ENCODE data around the gene ERN1.

ERN1 gene

DNA sequence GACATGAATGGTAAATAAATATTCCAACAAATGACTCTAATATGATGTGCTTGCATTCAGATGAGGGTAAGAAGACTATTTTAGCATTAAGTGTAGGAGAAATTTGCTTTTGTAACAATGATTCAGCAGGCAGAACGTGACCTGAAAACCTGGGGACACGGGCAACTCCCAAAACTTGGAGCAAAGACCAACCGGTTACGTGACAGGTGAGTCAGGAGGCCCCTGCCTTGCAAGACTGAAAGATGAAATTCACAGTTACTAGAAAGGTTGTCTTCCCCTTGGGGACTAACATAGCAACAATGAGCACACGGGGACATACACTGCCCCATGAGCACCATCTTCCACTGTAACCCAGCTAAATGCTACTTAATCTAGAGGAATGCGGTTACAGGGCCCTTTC is 33.5 kb upstream of the ERN1 start:
- no peak for ATAC-seq
- Mint-ChIP-seq H3K27me3 (no peaks in the 10 kb centered on the region), H3K4me3 (no peak overlapping the region), H3K4me1 (peaks cover 6% of the 10 kb centered on the region), H3K9me3 (no peaks in the 10 kb centered on the region), H3K27ac (no peak overlapping the region), H3K36me3 (peaks cover 30% of the 10 kb centered on the region)

DNA sequence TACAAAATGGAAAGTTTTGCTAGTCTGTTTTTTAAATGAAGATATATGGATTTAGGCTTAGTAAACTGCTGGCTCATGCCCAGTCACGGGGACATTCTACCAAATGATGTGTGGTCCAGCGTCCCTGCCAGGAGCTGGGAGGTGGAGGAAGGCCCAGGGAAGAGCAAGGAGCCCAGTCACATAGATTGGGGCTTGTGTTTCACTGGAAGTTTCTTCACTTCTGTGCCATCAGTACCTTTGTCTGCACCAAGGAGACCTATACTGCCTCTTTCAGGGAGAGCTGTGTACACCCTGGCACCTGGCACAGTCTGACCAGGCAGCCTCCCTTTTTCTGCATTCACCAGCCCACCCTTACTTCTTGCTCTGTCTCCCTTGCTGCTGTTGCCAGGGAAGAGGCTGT is 32.6 kb upstream of the ERN1 start:
- no peaks in the 10 kb centered on the region for H3K9me3 Mint-ChIP-seq
- no peak for ATAC-seq
- H3K27ac Mint-ChIP-seq = no peak overlapping the region
- peaks cover 30% of the 10 kb centered on the region for H3K36me3 Mint-ChIP-seq
- H3K4me1 Mint-ChIP-seq = peaks cover under 1% of the 10 kb centered on the region
- no peak overlapping the region for H3K4me3 Mint-ChIP-seq
- no peaks in the 10 kb centered on the region for H3K27me3 Mint-ChIP-seq

DNA sequence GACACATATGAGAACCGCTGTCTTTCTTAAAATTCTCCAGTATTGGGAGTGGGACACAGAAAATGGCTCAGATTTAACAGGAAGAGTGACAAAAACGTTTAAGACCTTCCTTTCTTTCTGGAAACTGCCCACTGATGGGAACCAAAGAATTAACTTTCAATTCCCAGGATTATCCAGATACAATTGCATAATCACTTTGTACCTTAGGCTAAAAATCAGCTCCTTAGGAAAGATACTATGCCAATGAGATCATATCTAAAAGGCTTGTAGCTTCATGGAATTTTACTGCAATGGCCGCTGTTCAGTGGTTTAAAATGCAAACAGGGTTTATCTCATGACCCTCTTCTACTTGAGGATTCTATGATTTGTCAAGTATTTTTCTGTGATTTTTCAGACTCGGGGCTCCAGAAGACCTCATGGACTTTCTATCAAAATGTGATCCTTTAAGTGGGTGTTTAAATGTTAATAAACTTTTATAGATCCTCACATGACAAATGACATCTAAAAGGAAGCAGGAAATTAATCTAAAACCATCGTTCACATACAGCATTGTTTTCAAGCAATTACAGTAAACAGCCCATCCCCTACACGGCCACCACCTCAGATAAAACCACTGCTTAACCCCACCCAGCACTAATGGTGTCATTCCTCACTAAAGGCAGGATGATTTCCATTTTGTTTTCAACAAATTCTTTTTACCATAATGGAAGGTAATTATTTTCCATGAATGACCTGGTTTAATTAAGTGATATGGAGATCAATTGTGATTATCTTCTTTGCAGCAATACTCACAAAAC is 31.6 kb upstream of the ERN1 start:
- Mint-ChIP-seq H3K36me3 (peaks cover 26% of the 10 kb centered on the region), H3K4me1 (no peaks in the 10 kb centered on the region), H3K9me3 (no peaks in the 10 kb centered on the region), H3K27me3 (no peaks in the 10 kb centered on the region), H3K4me3 (no peak overlapping the region), H3K27ac (no peak overlapping the region)
- no peak for ATAC-seq

DNA sequence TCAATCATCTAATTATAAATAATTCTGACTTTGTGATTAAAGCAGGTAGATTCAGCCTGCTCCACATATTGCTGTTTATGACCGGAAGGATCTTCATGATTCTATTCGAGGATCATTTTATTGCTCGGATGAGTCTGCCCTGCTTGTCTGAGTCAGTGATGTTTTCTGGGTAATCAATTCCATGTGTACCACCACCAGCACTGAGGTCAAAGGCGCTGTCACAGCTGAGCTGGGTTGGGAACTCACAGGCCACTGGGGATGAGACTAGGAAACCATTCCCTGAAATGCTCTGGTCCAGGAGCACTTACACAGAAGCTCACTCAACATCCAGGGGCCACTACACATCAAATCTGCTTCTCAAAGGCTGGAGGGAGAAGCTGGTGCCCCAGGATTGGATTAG is 30.4 kb upstream of the ERN1 start:
- no peaks in the 10 kb centered on the region for H3K4me1 Mint-ChIP-seq
- H3K36me3 Mint-ChIP-seq = peaks cover 18% of the 10 kb centered on the region
- H3K9me3 Mint-ChIP-seq = no peaks in the 10 kb centered on the region
- no peak overlapping the region for H3K4me3 Mint-ChIP-seq
- H3K27ac Mint-ChIP-seq = no peak overlapping the region
- ATAC-seq = no peak
- H3K27me3 Mint-ChIP-seq = no peaks in the 10 kb centered on the region

DNA sequence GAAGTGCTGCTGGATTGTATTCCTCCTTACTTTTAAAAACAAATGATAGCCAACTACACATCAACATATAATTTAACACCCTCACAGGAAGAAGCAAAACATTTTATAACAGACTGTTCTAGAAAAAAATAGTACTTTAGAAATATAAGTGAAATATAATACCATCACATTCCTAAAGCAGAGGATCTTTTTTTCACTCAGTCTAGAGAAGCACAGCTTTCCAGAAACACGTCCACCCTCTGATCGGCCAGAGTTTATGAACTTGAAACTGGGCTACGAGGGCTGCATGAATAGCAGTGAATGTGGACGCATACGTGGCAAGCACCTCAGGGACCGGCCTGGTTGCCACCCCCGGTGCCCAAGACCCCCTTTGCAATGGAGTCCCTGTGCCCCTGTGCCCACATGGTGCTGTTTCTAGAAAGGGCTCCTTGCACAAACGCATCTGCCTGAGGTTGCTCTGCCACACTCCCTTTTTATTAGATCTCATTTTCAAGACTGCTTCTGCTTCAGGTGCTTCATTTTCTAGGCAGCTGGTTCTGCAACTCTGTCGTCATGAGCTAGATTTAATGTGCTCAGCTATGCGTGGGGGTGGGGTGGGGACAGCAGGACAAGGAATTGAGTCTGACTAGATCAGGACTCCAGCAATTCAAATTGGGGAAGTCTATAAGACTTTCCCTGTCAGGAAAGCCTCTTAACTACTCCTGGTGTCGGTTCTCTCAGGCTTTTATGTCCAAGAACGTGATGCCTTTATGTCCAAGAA is 29.1 kb upstream of the ERN1 start:
- H3K27me3 Mint-ChIP-seq = no peaks in the 10 kb centered on the region
- H3K4me3 Mint-ChIP-seq = no peak overlapping the region
- no peak for ATAC-seq
- H3K4me1 Mint-ChIP-seq = no peaks in the 10 kb centered on the region
- no peaks in the 10 kb centered on the region for H3K9me3 Mint-ChIP-seq
- H3K36me3 Mint-ChIP-seq = peaks cover 7% of the 10 kb centered on the region
- H3K27ac Mint-ChIP-seq = no peak overlapping the region

DNA sequence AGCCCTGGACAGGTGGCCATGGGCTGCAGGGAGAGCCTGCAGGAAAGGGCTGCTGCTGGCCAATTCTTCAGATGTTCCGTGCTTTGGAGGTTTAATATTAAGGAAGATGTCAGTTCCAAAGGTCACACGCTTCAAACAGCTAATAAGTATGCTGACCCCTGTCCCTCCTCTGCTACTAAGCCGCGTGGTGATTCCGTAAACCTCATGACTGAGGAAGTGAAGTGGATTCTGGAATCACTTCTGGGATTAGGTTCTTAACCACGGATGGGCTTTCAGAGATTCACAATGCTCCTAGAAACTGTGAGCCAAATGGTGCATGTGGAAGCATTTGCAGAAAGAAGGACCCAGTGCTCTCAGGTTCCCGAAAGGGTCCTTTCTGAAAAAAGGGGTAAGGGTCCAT is 28.5 kb upstream of the ERN1 start:
- Mint-ChIP-seq H3K36me3 (peaks cover 9% of the 10 kb centered on the region), H3K27ac (no peak overlapping the region), H3K4me1 (no peaks in the 10 kb centered on the region), H3K9me3 (no peaks in the 10 kb centered on the region), H3K4me3 (no peak overlapping the region), H3K27me3 (no peaks in the 10 kb centered on the region)
- no peak for ATAC-seq

DNA sequence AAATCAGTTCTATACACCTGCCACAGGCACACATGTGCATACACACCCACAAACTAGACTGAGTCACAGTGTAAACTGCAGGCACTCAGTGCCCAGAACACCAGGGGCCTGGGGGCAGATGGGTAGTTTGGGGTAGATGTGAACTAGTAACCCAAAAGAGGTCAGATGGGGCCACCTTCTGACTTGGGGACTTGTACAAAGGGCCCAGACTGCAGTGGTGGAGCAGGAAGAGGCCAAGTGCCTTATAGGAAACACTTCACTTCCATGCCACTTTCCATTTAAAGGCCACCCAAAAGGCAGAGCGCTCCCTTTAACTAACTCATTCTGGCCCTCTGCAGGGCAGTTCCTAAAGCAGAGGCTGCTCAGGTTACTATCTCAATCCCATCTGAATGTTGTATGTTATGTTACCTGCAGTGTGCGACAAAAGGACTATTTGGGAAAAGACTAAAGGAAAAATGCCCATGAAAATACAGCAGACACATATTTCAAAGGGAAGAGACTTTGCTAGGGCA is 27.8 kb upstream of the ERN1 start:
- Mint-ChIP-seq H3K4me1 (no peaks in the 10 kb centered on the region), H3K36me3 (peaks cover 16% of the 10 kb centered on the region), H3K9me3 (no peaks in the 10 kb centered on the region), H3K4me3 (no peak overlapping the region), H3K27me3 (no peaks in the 10 kb centered on the region), H3K27ac (no peak overlapping the region)
- no peak for ATAC-seq

DNA sequence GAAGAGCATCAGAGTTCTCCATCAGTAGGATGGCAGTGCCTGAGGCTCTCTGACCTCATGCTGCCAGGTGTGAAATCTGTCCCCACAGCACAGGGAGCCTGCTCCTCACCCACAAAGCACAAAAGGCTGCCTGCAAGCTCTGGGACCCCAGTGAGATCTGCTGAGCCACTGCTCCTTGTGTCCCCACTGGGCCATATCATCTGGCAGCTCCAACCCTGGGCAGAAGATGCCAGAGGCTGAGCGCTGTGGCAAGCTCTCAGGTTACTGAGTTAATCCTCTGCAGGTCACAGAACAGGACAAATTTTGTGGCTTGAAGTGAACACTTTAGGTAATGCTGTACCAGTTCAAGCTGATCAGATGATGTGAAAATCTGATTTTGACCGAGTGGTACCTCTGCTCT is 26.7 kb upstream of the ERN1 start:
- peaks cover 20% of the 10 kb centered on the region for H3K36me3 Mint-ChIP-seq
- no peak overlapping the region for H3K4me3 Mint-ChIP-seq
- H3K4me1 Mint-ChIP-seq = no peaks in the 10 kb centered on the region
- no peaks in the 10 kb centered on the region for H3K9me3 Mint-ChIP-seq
- no peak for ATAC-seq
- H3K27ac Mint-ChIP-seq = no peak overlapping the region
- H3K27me3 Mint-ChIP-seq = no peaks in the 10 kb centered on the region

DNA sequence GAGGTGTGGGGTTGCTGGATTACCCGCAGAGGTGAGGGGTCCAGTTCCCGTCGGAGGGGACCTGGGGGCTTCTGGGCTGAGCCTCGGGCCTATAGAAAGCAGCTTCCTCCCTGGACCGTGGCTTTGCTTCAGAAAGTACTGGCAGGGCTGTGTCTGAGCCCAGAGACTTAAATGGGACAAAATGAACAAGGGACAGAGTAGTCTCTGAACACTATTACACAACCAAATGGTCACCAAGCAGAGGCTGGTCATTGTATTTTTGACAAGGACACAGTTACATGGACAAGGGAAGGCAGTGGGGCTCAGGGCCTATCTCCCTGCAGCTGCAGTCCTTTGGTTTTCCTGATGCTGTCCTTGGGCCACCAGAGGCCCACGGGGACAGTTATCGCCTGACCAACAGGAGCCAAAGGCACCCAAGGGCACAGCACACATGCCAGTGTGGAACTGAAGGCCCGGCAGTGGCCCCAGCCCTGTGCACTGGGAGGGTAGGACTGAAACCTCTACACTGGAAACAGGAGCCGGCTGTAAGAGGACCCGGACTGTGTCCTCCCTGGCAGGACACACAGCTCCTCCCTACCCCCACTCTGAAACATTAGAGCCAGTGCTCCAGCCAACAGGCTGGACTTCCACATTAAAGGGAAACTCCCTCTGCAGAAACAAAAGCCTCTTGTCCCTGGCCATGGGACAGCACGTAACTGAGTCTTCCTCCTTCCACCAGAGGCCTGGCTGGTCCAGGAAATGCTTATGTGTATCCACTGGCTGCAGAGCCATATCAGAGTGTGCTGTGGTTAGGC is 26.0 kb upstream of the ERN1 start:
- Mint-ChIP-seq H3K27ac (no peak overlapping the region), H3K4me1 (no peaks in the 10 kb centered on the region), H3K4me3 (no peak overlapping the region), H3K27me3 (no peaks in the 10 kb centered on the region), H3K9me3 (no peaks in the 10 kb centered on the region), H3K36me3 (peaks cover 18% of the 10 kb centered on the region)
- no peak for ATAC-seq

DNA sequence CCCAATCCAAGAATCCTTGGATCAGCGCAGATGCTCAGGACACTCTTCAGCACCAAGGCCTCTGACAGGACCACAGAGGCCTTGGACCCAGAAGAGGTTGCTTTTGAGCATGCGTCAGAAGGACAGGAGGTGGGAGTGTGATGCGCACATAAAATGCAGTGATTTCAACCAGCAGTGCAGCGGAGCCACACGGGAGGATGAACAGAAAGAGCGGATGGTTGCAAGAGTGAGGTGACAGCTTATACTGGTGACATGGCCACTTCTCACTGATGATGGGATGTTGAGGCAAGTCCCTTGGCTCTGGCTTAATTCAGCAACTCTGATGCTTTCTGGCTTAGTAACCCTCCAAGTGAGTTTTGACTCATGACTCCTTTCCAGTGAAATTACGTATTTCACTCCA is 25.2 kb upstream of the ERN1 start:
- Mint-ChIP-seq H3K9me3 (no peaks in the 10 kb centered on the region), H3K27ac (no peak overlapping the region), H3K36me3 (peaks cover 18% of the 10 kb centered on the region), H3K4me1 (no peaks in the 10 kb centered on the region), H3K4me3 (no peak overlapping the region), H3K27me3 (no peaks in the 10 kb centered on the region)
- ATAC-seq = no peak

DNA sequence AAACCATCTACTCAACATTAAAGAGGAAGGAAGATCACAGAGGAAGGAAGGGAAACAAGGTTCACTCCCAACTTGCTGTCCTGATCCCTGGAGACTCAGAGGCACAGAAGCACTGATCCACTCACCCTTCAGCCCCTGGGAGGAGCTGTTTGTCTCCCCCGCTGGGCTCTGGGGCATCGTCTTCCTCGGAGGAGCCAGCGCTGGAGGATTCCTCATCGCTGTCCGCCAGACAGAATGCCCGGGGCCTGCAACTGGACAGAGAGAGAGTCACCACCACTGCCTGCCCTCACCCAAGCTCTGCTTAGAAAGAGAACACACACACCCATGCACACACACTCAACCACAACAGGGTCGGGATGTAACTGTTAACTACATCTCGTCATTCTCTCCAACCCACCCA is 24.8 kb upstream of the ERN1 start:
- Mint-ChIP-seq H3K27me3 (no peaks in the 10 kb centered on the region), H3K4me3 (no peak overlapping the region), H3K27ac (no peak overlapping the region), H3K36me3 (peaks cover 18% of the 10 kb centered on the region), H3K4me1 (no peaks in the 10 kb centered on the region), H3K9me3 (no peaks in the 10 kb centered on the region)
- no peak for ATAC-seq

DNA sequence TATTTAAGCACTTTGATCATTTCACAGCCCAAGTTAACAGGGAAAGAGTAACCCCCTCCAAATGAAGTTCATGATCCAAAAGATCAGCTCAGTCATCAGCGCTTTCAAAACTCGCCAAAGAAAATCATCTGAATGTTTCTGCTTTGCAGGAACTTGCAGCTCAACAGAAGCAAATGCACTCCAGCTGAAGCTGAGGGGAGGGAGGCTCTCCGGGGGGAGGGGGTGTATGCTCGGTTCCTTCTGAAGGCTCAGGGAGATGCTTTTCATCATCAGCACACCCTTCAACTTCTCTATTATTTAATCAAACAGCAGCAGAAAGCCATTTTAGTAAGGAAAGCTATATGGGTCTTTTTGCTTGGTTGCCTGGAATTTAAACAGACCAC is 24.4 kb upstream of the ERN1 start:
- Mint-ChIP-seq H3K27ac (no peak overlapping the region), H3K4me1 (no peaks in the 10 kb centered on the region), H3K36me3 (peaks cover 18% of the 10 kb centered on the region), H3K27me3 (no peaks in the 10 kb centered on the region), H3K4me3 (no peak overlapping the region), H3K9me3 (no peaks in the 10 kb centered on the region)
- no peak for ATAC-seq

DNA sequence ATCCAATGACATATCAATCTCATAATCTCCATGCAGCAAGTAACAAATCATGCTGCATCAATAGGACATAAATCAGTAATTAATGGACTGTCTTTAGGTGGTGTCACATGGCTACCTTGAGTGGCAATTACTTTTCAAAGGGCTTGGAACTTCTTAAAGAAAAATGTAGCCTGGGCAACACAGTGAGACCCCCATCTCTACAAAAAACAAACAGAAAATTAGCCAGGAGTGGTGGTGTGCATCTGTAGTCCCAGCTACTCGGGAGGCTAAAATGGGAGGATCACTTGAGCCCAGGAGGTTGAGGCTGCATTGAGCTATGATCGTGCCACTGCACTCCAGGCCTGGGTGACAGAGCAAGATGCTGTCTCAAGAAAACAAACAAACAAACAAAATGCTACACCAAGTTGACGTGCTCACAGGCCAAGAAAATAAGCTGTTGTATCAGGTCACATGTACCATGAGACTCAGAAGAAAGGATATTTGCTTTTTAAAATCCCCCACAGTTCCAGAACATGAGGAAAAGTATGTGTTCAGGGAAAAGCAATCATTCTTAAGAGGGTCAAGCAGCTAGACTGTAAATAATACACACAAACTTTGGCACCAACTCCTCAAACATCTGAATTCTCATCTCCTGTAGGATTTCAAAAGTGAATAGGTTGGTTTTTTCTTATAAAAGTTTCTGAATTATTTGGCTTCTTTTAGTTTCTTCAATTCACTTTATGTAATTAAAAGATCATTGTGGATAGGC is 23.8 kb upstream of the ERN1 start:
- H3K36me3 Mint-ChIP-seq = peaks cover 21% of the 10 kb centered on the region
- H3K4me1 Mint-ChIP-seq = no peaks in the 10 kb centered on the region
- H3K27me3 Mint-ChIP-seq = no peaks in the 10 kb centered on the region
- H3K27ac Mint-ChIP-seq = no peak overlapping the region
- ATAC-seq = no peak
- no peaks in the 10 kb centered on the region for H3K9me3 Mint-ChIP-seq
- no peak overlapping the region for H3K4me3 Mint-ChIP-seq

DNA sequence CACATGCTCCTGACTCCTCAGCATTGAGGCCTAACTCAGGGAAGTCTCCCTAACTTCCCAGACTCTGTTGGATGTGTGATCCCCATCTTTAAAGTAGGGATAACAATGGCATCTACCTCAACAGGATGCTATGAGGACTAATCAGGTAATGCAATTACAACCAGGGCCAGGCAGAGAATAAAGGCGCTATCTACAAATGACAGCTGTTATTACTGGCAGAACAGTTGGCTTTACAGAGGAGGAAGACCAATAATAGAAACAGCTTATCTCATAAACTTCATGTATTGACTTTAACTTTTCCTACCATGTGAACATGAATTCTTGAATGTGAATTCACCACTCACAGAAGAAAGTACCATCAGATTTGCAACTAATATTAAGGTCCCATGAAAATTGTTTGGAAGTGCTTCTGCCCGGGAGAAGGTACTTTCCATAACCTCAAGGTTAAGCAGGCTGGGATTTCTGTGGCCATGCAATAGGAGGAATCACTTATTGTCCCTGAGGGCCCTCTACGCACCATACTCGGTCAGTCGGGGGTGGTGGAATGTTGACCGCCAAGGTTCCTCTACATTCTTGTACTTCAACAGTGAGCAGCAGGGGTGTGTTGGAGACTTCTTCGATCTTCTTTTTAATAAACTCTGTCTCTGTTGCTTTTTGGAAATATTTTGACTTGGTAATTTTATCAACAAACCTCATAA is 22.6 kb upstream of the ERN1 start:
- Mint-ChIP-seq H3K9me3 (no peaks in the 10 kb centered on the region), H3K27ac (no peak overlapping the region), H3K27me3 (no peaks in the 10 kb centered on the region), H3K4me3 (no peak overlapping the region), H3K36me3 (peaks cover 29% of the 10 kb centered on the region), H3K4me1 (no peaks in the 10 kb centered on the region)
- no peak for ATAC-seq

Measured in stimulated activated memory B cell treated with anti-CD40 and anti-IgM and Interleukin-4, amounts not matched to agents 10 μg/mL and 1 μg/mL and 100 μg/mL, for 72 hours (primary cell).